ENCODE measurements around the gene ADAM22. TPM values are rescaled to one million over a fixed set of nuclear protein-coding genes. Genes with fewer than 3 reads are reported as not detected.

Gene ADAM22
- total and polyA plus RNA-seq, 2 experiments from 2014 or later = 2.7 to 18.7 TPM

- no peaks in the 10 kb centered on the region for H3K9me3 Mint-ChIP-seq
- no peak for ATAC-seq
- Histone ChIP-seq H3K27me3 (ENCODE audit: insufficient read depth) (no peaks in the 10 kb centered on the region), H3K79me2 (replicated peaks; ENCODE audit: insufficient read depth) (no peaks in the 10 kb centered on the region), H3K27ac (ENCODE audit: low read depth) (no peak overlapping the region), H3K4me1 (ENCODE audit: insufficient read depth) (peaks cover 8% of the 10 kb centered on the region; the same call in 1 of the 2 replicates), H3K36me3 (ENCODE audit: insufficient read depth) (no peaks in the 10 kb centered on the region), H3F3A (replicated peaks; ENCODE audit: low read depth) (no peaks in the 10 kb centered on the region), H4K20me1 (replicated peaks; ENCODE audit: insufficient read depth) (no peaks in the 10 kb centered on the region), H2AFZ (no peak overlapping the region), H3K9me2 (ENCODE audit: insufficient read depth) (no peaks in the 10 kb centered on the region), H3K4me3 (no peak overlapping the region), H3K4me2 (no peak overlapping the region)
- no peak for TF ChIP-seq CTCF (conservative IDR thresholded peaks at IDR 0.05; ENCODE audit: low read depth in 2 of 2)
- no peak for TF ChIP-seq ZNF114 (CRISPR knock-in tag; IDR thresholded peaks at IDR 0.05)
- no peak for TF ChIP-seq EZH2phosphoT487 (IDR thresholded peaks at IDR 0.05; ENCODE audit: unreplicated experiment)
- TF ChIP-seq, protein P1, sequence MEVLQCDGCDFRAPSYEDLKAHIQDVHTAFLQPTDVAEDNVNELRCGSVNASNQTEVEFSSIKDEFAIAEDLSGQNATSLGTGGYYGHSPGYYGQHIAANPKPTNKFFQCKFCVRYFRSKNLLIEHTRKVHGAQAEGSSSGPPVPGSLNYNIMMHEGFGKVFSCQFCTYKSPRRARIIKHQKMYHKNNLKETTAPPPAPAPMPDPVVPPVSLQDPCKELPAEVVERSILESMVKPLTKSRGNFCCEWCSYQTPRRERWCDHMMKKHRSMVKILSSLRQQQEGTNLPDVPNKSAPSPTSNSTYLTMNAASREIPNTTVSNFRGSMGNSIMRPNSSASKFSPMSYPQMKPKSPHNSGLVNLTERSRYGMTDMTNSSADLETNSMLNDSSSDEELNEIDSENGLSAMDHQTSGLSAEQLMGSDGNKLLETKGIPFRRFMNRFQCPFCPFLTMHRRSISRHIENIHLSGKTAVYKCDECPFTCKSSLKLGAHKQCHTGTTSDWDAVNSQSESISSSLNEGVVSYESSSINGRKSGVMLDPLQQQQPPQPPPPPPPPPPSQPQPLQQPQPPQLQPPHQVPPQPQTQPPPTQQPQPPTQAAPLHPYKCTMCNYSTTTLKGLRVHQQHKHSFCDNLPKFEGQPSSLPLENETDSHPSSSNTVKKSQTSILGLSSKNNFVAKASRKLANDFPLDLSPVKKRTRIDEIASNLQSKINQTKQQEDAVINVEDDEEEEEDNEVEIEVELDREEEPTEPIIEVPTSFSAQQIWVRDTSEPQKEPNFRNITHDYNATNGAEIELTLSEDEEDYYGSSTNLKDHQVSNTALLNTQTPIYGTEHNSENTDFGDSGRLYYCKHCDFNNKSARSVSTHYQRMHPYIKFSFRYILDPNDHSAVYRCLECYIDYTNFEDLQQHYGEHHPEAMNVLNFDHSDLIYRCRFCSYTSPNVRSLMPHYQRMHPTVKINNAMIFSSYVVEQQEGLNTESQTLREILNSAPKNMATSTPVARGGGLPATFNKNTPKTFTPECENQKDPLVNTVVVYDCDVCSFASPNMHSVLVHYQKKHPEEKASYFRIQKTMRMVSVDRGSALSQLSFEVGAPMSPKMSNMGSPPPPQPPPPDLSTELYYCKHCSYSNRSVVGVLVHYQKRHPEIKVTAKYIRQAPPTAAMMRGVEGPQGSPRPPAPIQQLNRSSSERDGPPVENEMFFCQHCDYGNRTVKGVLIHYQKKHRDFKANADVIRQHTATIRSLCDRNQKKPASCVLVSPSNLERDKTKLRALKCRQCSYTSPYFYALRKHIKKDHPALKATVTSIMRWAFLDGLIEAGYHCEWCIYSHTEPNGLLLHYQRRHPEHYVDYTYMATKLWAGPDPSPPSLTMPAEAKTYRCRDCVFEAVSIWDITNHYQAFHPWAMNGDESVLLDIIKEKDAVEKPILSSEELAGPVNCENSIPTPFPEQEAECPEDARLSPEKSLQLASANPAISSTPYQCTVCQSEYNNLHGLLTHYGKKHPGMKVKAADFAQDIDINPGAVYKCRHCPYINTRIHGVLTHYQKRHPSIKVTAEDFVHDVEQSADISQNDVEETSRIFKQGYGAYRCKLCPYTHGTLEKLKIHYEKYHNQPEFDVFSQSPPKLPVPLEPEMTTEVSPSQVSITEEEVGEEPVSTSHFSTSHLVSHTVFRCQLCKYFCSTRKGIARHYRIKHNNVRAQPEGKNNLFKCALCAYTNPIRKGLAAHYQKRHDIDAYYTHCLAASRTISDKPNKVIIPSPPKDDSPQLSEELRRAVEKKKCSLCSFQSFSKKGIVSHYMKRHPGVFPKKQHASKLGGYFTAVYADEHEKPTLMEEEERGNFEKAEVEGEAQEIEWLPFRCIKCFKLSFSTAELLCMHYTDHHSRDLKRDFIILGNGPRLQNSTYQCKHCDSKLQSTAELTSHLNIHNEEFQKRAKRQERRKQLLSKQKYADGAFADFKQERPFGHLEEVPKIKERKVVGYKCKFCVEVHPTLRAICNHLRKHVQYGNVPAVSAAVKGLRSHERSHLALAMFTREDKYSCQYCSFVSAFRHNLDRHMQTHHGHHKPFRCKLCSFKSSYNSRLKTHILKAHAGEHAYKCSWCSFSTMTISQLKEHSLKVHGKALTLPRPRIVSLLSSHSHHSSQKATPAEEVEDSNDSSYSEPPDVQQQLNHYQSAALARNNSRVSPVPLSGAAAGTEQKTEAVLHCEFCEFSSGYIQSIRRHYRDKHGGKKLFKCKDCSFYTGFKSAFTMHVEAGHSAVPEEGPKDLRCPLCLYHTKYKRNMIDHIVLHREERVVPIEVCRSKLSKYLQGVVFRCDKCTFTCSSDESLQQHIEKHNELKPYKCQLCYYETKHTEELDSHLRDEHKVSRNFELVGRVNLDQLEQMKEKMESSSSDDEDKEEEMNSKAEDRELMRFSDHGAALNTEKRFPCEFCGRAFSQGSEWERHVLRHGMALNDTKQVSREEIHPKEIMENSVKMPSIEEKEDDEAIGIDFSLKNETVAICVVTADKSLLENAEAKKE (CRISPR knock-in tag; IDR thresholded peaks at IDR 0.05) = no peak
- no peak for TF ChIP-seq ETS1 (IDR thresholded peaks at IDR 0.05)
- TF ChIP-seq ZNF331 (CRISPR knock-in tag; IDR thresholded peaks at IDR 0.05; ENCODE audit: low read depth) = no peak
- no peak for TF ChIP-seq REST (IDR thresholded peaks at IDR 0.05; ENCODE audit: unreplicated experiment)
- no peak for DNase-seq (ENCODE audit: low spot score)
- no peaks in the 10 kb centered on the region for H3K27me3 Mint-ChIP-seq (ENCODE audit: insufficient read depth, low read depth, poor library complexity)
- peaks cover 18% of the 10 kb centered on the region for H3K4me1 Mint-ChIP-seq
- no peak overlapping the region for H3K27ac Mint-ChIP-seq
- H3K36me3 Mint-ChIP-seq (ENCODE audit: low read depth) = no peaks in the 10 kb centered on the region
- no peak overlapping the region for H3K4me3 Mint-ChIP-seq
Observed at GRCh38 chr7:87999261-87999660, 65.2 kb downstream of the ADAM22 start.

Data from GM23338 (cell line).